ENCODE data around the gene FAM228B.
"Not testable (repeated sequence)": the region's sequence is repeated elsewhere in the genome, so short reads cannot be mapped to it uniquely, and the experiment has no call there.

FAM228B gene

GRCh38 chr2:24102677-24103076 lies 20.6 kb upstream of the FAM228B start:
- no peak for DNase-seq (ENCODE audit: low spot score)

- no peak for DNase-seq (ENCODE audit: low spot score)
Observed at GRCh38 chr2:24104110-24104650, 19.1 kb upstream of the FAM228B start.

DNA sequence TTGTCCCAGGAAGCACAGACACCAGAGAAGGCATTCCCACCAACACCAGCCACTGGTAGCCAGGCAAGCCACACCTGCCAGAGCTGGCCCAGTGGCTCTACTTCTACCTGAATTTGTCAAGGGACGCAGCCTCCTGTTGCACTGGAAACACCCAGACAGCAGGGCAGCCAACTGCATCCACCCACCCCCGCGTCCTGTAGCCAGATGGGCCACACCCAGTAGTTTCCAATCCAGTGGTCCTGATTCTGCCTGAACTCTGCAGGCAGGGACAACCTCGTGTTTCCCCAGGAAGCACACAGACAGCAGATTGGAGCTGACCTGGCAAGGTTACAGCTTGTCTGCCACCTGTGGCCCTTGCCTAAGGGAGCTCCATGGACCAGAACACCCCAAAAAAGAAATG lies 18.4 kb upstream of the FAM228B start:
- no peak for DNase-seq (ENCODE audit: low spot score)

DNA sequence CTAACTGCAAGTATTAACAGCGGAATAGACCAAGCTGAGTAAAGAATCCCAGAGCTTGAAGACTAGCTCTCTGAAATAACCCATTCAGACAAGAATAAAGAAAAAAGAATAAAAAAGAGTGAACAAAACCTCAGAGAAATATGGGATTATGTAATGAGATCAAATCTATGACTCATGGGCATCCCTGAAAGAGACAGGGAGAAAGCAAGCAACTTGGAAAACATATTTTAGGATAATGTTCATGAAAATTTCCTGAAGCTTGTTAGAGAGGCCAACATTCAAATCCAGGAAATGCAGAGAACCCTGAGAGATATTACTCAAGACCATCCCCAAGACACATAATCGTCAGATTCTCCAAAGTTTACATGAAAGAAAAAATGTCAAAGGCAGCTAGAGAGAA lies 17.5 kb upstream of the FAM228B start:
- no peak for DNase-seq (ENCODE audit: low spot score)

- no peak for DNase-seq (ENCODE audit: low spot score)
Observed at GRCh38 chr2:24106786-24107185, 16.5 kb upstream of the FAM228B start.

DNA sequence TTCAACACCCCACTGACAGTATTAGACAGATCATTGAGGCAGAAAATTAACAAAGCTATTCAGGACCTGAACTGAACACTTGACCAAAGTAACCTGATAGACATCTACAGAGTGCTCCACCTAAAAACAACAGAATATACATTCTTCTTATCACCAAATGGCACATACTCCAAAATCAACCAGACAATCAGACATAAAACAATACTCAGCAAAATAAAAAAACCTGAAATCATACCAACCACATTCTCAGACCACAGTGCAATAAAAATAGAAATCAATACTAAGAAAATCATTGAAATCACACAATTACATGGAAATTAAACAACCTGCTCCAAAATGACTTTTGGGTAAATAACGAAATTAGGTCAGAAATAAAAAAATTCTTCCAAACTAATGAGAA lies 15.9 kb upstream of the FAM228B start:
- no peak for DNase-seq (ENCODE audit: low spot score)

- DNase-seq (ENCODE audit: low spot score), result not testable (repeated sequence)
Observed at GRCh38 chr2:24109431-24109830, 13.8 kb upstream of the FAM228B start.

- no peak for DNase-seq (ENCODE audit: low spot score)
Observed at GRCh38 chr2:24110660-24111303, 12.5 kb upstream of the FAM228B start.

GRCh38 chr2:24111407-24111901 lies 11.8 kb upstream of the FAM228B start:
- no peak for DNase-seq (ENCODE audit: low spot score)

- DNase-seq (ENCODE audit: low spot score), result no peak
Observed at GRCh38 chr2:24115057-24115456, 8.2 kb upstream of the FAM228B start.

GRCh38 chr2:24117902-24118301 lies 5.4 kb upstream of the FAM228B start:
- no peak for DNase-seq (ENCODE audit: low spot score)

GRCh38 chr2:24121066-24121465 lies 2.2 kb upstream of the FAM228B start:
- no peak for DNase-seq (ENCODE audit: low spot score)

GRCh38 chr2:24121469-24121868 lies 1.8 kb upstream of the FAM228B start:
- DNase-seq (ENCODE audit: low spot score), result peak; percentile 23

DNA sequence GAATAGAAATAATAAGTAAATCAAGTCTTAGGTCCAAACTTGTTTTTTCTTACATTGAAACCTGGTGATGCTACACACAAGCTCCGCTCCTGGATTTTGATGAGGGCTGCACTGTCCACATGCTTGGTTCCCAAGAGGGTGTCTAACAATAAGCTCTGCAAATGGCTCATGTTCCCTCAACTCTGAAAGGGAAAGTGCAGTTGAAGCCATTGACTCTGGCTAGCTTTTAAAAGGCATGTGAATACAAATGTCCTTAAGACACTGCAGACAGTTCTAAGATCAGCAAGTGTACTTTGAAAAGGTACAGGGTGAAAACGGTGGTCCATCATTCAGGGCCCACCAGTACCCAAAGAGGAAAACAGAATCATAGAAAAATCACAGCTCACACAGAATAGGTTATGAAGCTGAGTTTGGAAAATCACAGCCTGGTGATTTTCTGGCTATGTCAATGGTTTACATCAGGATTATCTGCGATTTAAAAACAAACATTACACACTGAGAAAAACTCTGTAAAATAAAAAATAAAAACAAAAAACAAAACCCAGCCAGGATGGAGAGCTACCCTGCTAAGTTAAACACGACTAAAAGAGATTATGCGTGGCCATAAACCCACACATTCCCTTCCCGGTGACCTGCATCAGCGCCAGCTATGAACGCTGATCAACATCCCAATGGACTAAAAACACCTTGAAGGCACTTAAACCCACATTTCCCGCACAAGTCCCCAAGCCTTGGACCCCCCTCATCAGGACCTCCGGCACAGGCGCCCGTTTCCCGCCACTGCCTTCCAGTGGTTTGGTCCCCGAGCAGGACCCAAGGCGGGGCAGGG lies 689 bp upstream of the FAM228B start:
- DNase-seq (ENCODE audit: low spot score), result peak; percentile 46

DNA sequence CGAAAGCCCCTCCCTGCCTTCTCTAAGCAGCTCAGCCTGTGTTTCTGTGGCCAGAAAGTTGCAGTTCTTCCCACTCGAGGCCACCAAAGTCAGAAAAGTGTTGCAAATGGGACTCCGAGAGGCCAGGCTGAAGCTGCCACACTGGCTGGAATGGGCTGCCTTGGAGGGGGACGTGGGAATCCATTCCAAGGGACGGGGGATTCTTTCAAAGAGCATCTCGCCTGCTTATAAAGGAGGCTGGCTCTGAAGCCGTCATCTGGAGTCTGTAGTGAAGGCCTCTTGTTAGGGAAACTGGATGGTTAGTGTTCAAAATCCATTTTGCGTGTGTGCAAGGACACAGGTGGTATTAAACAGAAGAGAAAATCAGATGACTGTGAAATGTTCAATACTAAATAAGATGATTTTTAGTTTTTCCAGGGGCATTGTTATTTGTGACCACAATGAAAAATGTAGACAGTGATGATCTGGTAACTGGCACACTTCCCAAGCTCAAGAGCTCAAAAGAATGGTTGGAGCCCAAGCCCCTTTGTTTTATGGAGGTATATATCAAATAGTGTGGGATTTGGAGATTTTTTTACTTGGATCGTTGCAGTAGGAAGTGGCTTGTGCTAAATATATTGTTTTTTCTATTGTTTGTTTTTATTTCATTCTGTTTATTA lies 782 bp downstream of the FAM228B start:
- peak; percentile 64 for DNase-seq (ENCODE audit: low spot score)

GRCh38 chr2:24125956-24126355 lies 2.7 kb downstream of the FAM228B start:
- no peak for DNase-seq (ENCODE audit: low spot score)

DNA sequence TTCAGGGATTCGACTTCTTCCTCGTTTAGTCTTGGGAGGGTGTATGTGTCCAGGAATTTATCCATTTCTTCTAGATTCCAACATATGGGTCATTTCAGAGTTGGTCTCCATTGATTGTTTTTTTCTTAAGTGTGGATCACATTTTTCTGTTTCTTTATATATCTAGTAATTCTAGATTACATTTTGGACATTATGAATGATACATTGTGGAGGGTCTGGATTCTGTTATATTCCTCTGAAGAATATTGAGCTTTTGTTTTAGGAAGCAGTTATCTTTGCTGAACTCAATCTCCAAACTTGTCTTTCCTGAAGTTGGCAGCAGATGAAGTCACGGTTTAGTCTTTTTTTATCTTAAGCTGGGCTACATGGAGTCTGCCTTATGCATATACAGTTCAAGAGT lies 9.3 kb downstream of the FAM228B start:
- no peak for DNase-seq (ENCODE audit: low spot score)

GRCh38 chr2:24140305-24140704 lies 17.0 kb downstream of the FAM228B start:
- not testable (repeated sequence) for DNase-seq (ENCODE audit: low spot score)

DNA sequence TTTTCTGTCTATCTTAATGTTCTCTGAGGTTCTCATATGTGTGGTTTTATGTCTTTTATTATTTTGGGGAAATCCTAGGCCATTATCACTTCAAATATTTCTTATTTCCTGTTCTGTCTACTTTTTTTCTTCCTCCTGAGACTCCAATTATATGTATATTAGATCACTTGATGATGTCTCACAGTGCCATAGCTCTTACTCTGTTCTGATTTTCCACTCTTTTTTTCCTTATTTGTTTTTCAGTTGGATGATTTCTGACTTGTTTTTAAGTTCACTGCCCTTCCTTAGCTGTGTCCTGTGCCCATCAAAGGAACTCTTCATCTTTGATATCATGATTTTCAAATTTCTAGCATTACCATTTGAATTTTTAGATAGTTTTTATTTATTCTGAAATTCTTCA lies 24.1 kb downstream of the FAM228B start:
- DNase-seq (ENCODE audit: low spot score), result no peak

GRCh38 chr2:24152413-24153197 lies 29.3 kb downstream of the FAM228B start:
- DNase-seq (ENCODE audit: low spot score), result no peak

DNA sequence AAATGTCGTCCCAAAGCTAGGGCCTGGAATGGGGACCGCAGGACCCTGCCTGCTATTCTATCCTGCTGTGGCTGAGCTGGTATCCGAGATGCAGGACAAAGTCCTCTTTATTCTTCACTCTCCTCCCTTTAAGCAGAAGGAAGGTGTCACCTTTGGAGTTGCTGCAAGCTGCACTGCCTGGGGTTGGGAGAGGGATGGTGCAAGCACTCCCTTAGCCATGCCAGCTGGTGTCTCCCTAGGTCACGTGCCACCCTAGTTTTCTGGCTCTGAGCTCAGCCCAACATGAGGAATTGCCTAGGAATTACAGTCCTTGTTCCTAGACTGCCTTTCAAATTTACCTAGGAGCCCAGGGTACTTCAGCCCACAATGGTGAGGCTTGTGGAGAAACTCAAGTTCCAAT lies 30.2 kb downstream of the FAM228B start:
- peak; percentile 6 for DNase-seq (ENCODE audit: low spot score)

GRCh38 chr2:24158131-24158530 lies 34.9 kb downstream of the FAM228B start:
- no peak for DNase-seq (ENCODE audit: low spot score)

Measured in cerebellar cortex (tissue), 1 donor.